GM18520 (cell line): ENCODE measurements around the gene LRRC7.
"Not testable (repeated sequence)": the region's sequence is repeated elsewhere in the genome, so short reads cannot be mapped to it uniquely, and the experiment has no call there.

Source experiments
- ATAC-seq: cut with Tn5 transposase; IDR thresholded peaks from one replicate; pipeline ENCODE4 v1.9.1; 2021; ENCODE audit not compliant: unreplicated experiment

Gene LRRC7

GRCh38 chr1:69946935-69947334 is 379.2 kb downstream of the LRRC7 start:
- ATAC-seq, result no peak

GRCh38 chr1:69947837-69948236 is 380.1 kb downstream of the LRRC7 start:
- no peak for ATAC-seq

GRCh38 chr1:69952676-69953075 is 385.0 kb downstream of the LRRC7 start:
- no peak for ATAC-seq

DNA sequence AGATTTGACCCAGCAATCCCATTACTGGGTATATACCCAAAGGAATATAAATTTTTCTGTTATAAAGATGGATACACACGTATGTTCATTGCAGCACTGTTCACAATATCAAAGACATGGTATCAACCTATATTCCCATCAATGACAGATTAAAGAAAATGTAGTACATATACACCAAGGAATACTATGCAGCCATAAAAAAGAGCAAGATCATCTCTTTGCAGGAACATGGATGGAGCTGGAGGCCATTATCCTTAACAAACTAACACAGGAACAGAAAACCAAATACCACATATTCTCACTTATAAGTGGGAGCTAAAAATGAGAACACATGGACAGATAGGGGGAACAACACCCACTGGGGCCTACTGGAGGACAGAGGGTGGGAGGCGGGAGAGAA is 394.7 kb downstream of the LRRC7 start:
- not testable (repeated sequence) for ATAC-seq

- no peak for ATAC-seq
Observed at GRCh38 chr1:69967245-69967766, 399.6 kb downstream of the LRRC7 start.

- ATAC-seq, result no peak
Observed at GRCh38 chr1:69976896-69977295, 409.2 kb downstream of the LRRC7 start.

- no peak for ATAC-seq
Observed at GRCh38 chr1:69982992-69983391, 415.3 kb downstream of the LRRC7 start.

GRCh38 chr1:69985376-69985775 is 417.7 kb downstream of the LRRC7 start:
- no peak for ATAC-seq

DNA sequence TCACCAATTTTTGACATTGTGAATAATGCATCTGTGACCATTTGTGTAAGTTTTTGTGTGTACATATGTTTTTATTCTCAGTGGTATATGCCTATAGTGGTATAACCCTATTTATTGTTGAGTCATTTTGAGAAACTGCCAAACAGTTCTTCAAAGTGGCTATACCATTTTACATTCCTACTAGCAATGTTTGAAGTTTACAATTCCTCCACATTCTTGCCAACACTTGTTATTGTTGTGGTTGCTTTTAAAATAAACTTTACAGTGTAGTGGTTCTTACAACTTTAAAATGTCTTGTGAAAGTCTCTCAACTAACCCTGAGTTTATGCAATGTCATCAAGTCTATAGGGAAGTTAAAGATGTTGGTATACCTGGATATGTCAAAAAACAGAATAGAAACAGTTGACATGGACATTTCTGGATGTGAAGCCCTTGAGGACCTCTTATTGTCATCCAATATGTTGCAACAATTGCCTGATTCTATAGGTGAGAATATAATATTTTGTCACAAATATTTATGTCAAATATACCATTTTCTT is 418.2 kb downstream of the LRRC7 start:
- ATAC-seq, result no peak

DNA sequence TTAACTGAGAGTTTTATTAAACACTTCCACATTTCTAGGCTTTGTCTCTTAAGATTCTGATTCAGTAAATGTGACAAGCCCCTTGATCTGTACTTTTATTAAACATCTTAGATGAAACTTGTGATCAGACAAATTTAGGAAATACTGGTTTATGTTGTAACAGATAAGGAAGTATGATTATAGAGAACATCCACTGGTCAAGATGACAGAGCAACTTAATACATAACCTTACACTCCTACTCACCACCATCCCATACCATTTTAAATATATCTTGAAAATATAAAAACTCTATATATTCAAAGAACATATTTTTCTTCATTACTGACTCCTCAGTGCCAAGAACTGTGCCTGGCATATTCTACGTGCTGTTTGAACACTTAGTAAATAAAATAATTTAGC is 420.2 kb downstream of the LRRC7 start:
- ATAC-seq, result no peak

- no peak for ATAC-seq
Observed at GRCh38 chr1:69991644-69992043, 423.9 kb downstream of the LRRC7 start.

- no peak for ATAC-seq
Observed at GRCh38 chr1:69992594-69992993, 424.9 kb downstream of the LRRC7 start.

DNA sequence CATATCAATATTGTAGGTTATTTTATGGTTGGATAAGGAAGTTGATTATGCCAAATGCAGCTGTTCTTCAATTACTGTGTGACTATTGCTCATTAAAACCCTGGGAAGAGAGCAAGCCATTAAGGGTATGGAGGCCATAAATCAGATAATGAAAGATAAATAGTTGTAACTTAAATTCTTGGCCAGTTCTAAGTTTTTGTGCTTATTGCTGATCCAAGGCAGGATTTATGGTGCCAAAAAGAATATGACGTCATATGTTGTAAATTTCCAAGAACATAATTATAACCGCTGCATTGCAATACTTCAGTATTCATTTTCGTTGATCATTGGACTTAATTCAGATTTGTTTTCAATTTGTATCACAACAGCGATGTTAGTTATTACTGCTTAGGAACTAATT is 426.1 kb downstream of the LRRC7 start:
- no peak for ATAC-seq

- ATAC-seq, result no peak
Observed at GRCh38 chr1:69994241-69994640, 426.5 kb downstream of the LRRC7 start.

- ATAC-seq, result no peak
Observed at GRCh38 chr1:69998847-69999246, 431.1 kb downstream of the LRRC7 start.

- no peak for ATAC-seq
Observed at GRCh38 chr1:70003211-70003908, 435.6 kb downstream of the LRRC7 start.

DNA sequence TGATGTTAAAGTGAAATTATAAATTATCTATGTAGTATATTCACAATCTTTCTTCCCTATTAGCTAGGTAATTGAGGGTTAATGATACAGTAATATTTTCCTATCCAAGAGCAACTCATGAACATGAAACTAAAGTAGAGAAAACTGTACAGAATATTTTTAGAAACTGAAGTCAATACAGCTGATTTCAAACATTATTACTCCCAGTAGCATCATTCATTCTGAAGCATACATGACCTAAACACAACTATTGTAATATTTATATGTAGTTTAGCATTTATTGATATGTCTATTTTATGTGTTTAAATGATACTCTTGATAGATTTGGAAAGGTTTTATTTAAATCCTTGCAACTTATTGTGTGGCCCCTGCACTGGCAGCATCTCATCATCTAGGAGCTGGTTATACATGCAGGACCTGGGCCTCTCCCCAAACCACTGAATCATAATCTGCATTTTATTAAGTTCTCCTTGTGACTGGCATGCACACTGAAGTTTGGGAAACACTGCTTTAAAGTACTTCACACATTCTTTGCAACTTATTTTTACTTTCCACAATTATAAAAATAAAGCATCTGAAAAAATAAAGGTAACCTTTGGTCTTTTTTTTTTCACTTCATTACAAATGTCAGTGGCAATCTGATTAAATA is 437.8 kb downstream of the LRRC7 start:
- no peak for ATAC-seq

DNA sequence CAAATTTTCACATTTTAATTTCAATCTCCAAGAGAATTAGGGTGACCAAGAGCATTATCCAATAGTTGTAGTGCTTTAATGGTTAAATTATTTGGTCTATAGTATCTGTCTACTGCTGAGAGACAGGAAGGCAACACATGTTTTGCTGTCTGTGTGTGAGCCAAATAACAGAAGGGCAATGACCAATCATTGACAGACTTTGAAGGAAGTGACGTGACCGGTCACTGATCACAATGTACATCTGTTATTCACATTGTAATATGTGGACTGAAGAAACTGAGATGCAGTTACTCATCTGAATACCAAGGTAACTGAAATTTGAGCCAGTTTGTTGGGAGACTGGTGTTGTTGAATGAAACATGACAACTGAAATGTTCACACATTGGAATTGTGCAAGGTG is 440.9 kb downstream of the LRRC7 start:
- no peak for ATAC-seq

- ATAC-seq, result no peak
Observed at GRCh38 chr1:70017770-70018169, 450.0 kb downstream of the LRRC7 start.

GRCh38 chr1:70024272-70024671 is 456.6 kb downstream of the LRRC7 start:
- no peak for ATAC-seq

DNA sequence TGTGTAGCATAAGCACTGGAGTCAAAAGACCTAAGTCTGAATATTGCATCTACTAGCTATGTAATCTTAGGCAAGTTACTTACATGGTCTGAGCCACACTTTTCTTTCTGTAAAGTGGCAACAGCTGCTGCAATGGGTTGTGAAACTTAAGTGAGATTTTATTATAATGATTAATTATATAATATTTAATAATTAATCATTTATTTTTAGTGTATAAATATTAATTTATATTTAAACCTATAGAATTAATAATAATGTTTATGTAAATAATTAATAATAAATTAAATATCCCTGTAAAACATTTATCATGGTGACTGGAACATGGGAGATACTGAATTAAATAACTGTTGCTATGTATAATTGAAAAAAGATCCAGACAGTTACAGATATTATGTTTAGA is 457.3 kb downstream of the LRRC7 start:
- ATAC-seq, result no peak

GRCh38 chr1:70025846-70026245 is 458.1 kb downstream of the LRRC7 start:
- no peak for ATAC-seq
